HG02759 (cell line): Measurements from ENCODE around the gene LDLRAD4.

ENCODE experiments used
- ATAC-seq: cut with Tn5 transposase; IDR thresholded peaks from one replicate; pipeline ENCODE4 v1.9.1; 2021; ENCODE audit warnings: mild to moderate bottlenecking, moderate library complexity; ENCODE audit not compliant: unreplicated experiment

The LDLRAD4 gene

GRCh38 chr18:13227910-13228309 is 9.3 kb downstream of the LDLRAD4 start:
- no peak for ATAC-seq

- no peak for ATAC-seq
These were observed 10.6 kb downstream of the LDLRAD4 start for GRCh38 chr18:13229001-13229671.

GRCh38 chr18:13231151-13231550 is 12.6 kb downstream of the LDLRAD4 start:
- ATAC-seq, result no peak

GRCh38 chr18:13232086-13232917 is 13.7 kb downstream of the LDLRAD4 start:
- ATAC-seq, result no peak

GRCh38 chr18:13232971-13233786 is 14.6 kb downstream of the LDLRAD4 start:
- ATAC-seq, result no peak

GRCh38 chr18:13233787-13234783 is 15.5 kb downstream of the LDLRAD4 start:
- no peak for ATAC-seq

GRCh38 chr18:13235421-13235831 is 16.9 kb downstream of the LDLRAD4 start:
- ATAC-seq, result no peak

- no peak for ATAC-seq
These were observed 17.4 kb downstream of the LDLRAD4 start for GRCh38 chr18:13235981-13236380.

- ATAC-seq, result no peak
These were observed 17.9 kb downstream of the LDLRAD4 start for GRCh38 chr18:13236411-13236810.

- no peak for ATAC-seq
These were observed 18.5 kb downstream of the LDLRAD4 start for GRCh38 chr18:13237073-13237472.

GRCh38 chr18:13237641-13238040 is 19.1 kb downstream of the LDLRAD4 start:
- ATAC-seq, result no peak

GRCh38 chr18:13239171-13239956 is 20.8 kb downstream of the LDLRAD4 start:
- no peak for ATAC-seq

- ATAC-seq, result no peak
These were observed 21.6 kb downstream of the LDLRAD4 start for GRCh38 chr18:13240060-13240725.

GRCh38 chr18:13241083-13241892 is 22.7 kb downstream of the LDLRAD4 start:
- no peak for ATAC-seq

GRCh38 chr18:13241893-13242175 is 23.3 kb downstream of the LDLRAD4 start:
- ATAC-seq, result no peak

GRCh38 chr18:13242797-13243196 is 24.2 kb downstream of the LDLRAD4 start:
- ATAC-seq, result no peak

- ATAC-seq, result no peak
These were observed 24.8 kb downstream of the LDLRAD4 start for GRCh38 chr18:13243363-13243762.

- ATAC-seq, result no peak
These were observed 25.6 kb downstream of the LDLRAD4 start for GRCh38 chr18:13244135-13244534.
